Effector memory CD4-positive, alpha-beta T cell (primary cell): ENCODE data around the gene SNRNP200.

Source experiments
- DNase-seq, 3 donors: peaks; one replicate each; pipeline ENCODE4 v3.0.0-alpha.2; 2020
- H3K27ac ChIP-seq: 2 replicates; pipeline ENCODE4 v1.7.0; 2013; ENCODE audit warnings: mild to moderate bottlenecking, low read length, moderate library complexity; ENCODE audit not compliant: insufficient read depth, poor library complexity, severe bottlenecking
- H3K27me3 ChIP-seq: replicated peaks from 2 replicates; pipeline ENCODE4 v1.7.0; 2013; ENCODE audit warnings: mild to moderate bottlenecking, low read length; ENCODE audit not compliant: insufficient read depth, control insufficient read depth, poor library complexity, severe bottlenecking
- H3K36me3 ChIP-seq: 2 replicates; pipeline ENCODE4 v1.7.0; 2013; ENCODE audit warnings: mild to moderate bottlenecking, low read length, moderate library complexity; ENCODE audit not compliant: control insufficient read depth, insufficient read depth
- H3K4me1 ChIP-seq: 2 replicates; pipeline ENCODE4 v1.7.0; 2013; ENCODE audit warnings: low read length, mild to moderate bottlenecking; ENCODE audit not compliant: control insufficient read depth, insufficient read depth, poor library complexity, severe bottlenecking
- H3K4me3 ChIP-seq: 2 replicates; pipeline ENCODE4 v1.7.0; 2013; ENCODE audit warnings: low read length, low read depth, mild to moderate bottlenecking; ENCODE audit not compliant: insufficient read depth, poor library complexity, severe bottlenecking
- H3K9me3 ChIP-seq: 2 replicates; pipeline ENCODE4 v1.7.0; 2013; ENCODE audit warnings: mild to moderate bottlenecking, low read length, moderate library complexity; ENCODE audit not compliant: control insufficient read depth
- total RNA-seq, 3 donors: gene quantifications; one replicate each; lab custom pipeline; 2026; lab: John Stamatoyannopoulos, UW

SNRNP200 gene
- 320 to 453 (median 415) reads per million in 3 donors for total RNA-seq

DNA sequence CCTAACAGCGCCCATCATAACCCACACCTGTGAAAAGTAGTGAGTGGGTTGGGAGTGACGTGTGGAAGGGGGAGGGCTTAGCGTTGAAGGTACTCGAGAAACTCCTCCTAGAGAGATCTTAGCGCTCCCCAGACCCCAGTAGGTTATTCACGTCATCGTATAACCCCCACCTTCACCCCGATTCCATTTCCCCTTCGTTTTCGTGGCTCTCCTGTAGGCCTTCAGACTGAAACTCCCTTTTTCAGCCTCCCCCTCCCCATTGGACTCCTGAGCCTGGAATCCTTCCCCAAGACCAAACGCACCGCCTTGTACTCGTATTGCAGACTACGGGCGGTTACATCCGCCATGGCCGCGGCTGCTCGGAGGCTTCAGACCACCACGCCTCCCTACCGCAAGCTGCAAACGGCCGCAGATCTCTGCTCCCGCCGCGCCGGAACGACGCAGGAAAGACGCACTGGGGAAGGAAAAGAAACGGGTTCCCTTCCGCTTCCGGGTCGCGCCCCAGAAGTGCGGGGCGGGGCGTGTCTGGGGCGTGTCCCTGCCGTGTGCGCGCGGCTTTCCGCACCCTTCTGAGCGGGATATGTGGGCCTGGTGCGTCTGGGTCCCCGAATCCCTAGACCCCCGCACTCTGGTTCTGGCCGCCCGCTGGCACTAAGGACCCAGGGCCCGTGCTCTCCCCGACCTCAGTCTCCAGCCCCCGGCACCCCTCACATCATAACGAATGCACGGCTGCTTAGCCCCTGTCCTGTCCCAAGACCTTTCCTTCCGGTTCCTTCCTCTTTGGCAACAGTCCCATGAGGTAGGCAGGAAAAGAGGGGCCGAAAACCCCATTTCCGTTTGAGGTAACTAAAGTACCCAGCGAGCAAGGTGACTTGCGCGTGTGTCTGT, at the start of gene SNRNP200:
Gene SNRNP200, minus strand, starts transcription at position 456 of the 888 bp plus-strand sequence. Its CDS starts 109 bp downstream, at position 347.
- Histone ChIP-seq H3K4me1 (peaks cover 15% of the 10 kb centered on the region), H3K9me3 (no peaks in the 10 kb centered on the region)

DNA sequence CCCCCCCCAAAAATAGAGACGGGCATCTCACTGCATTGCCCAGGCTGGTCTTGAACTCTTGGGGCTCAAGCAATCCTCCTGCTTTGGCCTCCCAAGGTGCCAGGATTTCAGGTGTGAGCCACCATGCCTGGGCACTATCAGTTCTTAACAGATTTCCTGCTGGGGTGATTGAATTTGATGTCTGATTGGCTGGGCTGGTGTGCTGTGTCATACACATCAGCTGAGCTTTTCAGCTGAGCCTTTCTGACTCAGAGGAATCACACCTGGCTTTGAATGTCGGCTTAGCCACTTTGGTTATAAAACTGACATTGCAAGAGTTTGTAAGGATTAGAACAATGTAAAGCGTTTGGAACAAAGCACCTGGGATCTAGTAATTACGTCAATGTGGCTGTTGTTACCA, 49.1 kb upstream of the SNRNP200 start:
- H3K36me3 ChIP-seq: no peaks in the 10 kb centered on the region
- H3K27ac ChIP-seq: no peak overlapping the region

More for the DNA sequence above, at the start of gene SNRNP200:
- Histone ChIP-seq H3K27me3 (no peaks in the 10 kb centered on the region), H3K27ac (peak within 1 kb of the TSS; percentile 99), H3K36me3 (peaks cover 42% of the 10 kb centered on the region), H3K4me3 (peak within 1 kb of the TSS; percentile 94)
- peak; percentile 87 to 89 (median 89) for DNase-seq

DNA sequence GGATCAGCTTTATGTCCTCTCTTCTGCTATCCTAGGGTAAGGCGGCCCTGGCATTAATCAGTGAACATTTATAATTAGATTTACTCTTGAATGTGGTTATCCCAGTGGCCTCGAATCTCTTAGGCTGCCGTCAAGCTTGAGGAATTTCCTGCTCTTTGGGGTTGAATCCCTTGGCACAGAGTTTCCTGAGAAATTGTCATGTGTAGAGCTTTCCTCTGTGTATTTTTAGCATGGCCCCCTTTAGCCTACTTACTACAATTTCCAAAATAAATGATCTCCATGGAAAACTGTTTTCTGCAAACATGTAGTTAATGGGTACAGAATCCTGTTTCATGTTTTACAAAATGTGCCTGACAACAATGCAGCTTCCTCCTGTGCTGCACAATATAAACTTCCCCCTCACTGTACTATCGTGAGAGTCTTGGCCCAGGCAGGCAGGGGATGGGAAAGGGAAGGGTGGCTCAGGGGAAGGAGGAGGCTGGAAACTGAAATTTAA, 48.3 kb upstream of the SNRNP200 start:
- H3K9me3 ChIP-seq: no peaks in the 10 kb centered on the region
- H3K4me3 ChIP-seq: no peak overlapping the region
- no peak overlapping the region for H3K27ac ChIP-seq
- no peaks in the 10 kb centered on the region for H3K4me1 ChIP-seq
- DNase-seq: no peak
- no peaks in the 10 kb centered on the region for H3K27me3 ChIP-seq
- no peaks in the 10 kb centered on the region for H3K36me3 ChIP-seq

More for the DNA sequence above, 49.1 kb upstream of the SNRNP200 start:
- Histone ChIP-seq H3K4me1 (peaks cover 1% of the 10 kb centered on the region), H3K27me3 (no peaks in the 10 kb centered on the region), H3K9me3 (no peaks in the 10 kb centered on the region), H3K4me3 (no peak overlapping the region)
- DNase-seq: no peak

DNA sequence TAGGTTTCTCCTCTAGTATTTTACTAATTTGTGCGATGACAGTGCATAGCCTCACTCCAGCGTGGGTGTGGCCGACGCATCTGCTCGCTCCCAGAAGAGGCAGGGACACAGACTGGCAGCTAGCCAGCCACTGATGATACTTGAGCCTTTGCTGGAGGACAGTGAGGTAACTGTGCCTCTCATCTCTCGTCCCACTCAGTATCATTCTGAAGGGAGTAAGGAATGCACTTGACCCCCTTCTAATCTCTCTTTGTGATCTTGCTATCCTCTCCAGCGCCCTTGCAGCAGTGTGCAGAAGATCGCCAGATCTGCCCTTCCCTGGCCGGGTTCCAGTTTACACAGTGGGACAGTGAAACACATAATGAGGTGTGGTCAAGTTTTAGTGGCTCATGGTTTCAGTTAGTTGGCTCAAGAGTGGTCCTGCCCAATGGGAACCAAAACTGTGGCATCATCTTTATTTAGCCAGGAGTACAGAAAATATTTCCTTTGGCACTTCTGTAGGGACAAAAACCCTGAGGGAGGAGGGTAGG, 47.8 kb upstream of the SNRNP200 start:
- Histone ChIP-seq H3K4me3 (no peak overlapping the region), H3K27ac (no peak overlapping the region), H3K36me3 (no peaks in the 10 kb centered on the region), H3K9me3 (no peaks in the 10 kb centered on the region), H3K4me1 (no peaks in the 10 kb centered on the region), H3K27me3 (no peaks in the 10 kb centered on the region)
- DNase-seq: no peak

DNA sequence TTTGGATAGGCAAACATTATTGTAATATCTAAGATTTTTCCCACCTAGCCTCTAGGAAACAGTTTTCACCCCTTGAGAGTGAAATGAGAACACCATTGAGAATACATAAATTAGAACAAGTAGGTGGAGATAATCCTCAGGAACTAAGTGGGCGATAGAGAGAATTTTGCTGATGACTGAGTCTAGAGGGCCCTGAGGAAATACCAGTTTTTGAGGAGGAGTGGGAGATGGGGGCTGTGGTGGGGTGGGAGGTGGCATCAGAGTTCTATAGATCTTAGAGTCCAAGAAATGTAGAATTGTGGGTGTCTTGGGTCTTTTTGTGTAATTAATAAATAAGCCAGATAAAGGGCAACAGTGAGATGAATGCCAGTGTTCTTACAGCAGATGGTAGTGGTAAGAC, 42.0 kb upstream of the SNRNP200 start:
- Histone ChIP-seq H3K27ac (no peak overlapping the region), H3K36me3 (no peaks in the 10 kb centered on the region), H3K9me3 (no peaks in the 10 kb centered on the region), H3K4me1 (peaks cover 26% of the 10 kb centered on the region), H3K4me3 (no peak overlapping the region), H3K27me3 (no peaks in the 10 kb centered on the region)
- DNase-seq: no peak

DNA sequence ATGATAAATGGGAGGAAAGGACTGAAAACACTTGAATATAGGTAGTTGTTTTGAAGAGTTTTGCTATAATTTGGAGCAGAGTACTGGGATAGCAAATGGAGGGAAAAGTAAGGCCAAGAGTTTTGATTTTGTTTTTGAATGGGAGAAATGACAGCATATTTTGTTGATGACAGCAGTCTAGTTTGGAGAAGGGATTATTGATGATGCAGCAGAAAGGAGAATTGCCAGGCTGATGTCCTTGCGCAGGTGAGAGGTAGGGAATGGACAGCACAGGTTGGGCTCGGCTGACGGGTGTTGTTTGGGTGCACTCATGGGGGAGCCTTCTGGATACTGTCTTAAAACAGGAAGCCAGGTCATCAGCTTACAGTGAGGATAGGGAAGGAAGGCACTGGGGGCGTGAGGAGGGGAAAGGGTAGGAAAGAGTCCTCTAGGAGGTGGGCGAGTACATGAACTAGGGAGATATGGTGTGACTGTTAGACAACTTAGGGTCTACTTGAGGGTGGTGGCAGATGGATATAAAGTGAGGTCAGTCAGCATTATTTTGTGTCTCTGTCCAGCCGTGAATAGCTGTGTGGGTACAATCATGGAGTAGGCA, 40.6 kb upstream of the SNRNP200 start:
- no peaks in the 10 kb centered on the region for H3K27me3 ChIP-seq
- no peak for DNase-seq
- peaks cover 38% of the 10 kb centered on the region for H3K4me1 ChIP-seq
- no peaks in the 10 kb centered on the region for H3K36me3 ChIP-seq
- no peaks in the 10 kb centered on the region for H3K9me3 ChIP-seq
- H3K4me3 ChIP-seq: no peak overlapping the region
- no peak overlapping the region for H3K27ac ChIP-seq

DNA sequence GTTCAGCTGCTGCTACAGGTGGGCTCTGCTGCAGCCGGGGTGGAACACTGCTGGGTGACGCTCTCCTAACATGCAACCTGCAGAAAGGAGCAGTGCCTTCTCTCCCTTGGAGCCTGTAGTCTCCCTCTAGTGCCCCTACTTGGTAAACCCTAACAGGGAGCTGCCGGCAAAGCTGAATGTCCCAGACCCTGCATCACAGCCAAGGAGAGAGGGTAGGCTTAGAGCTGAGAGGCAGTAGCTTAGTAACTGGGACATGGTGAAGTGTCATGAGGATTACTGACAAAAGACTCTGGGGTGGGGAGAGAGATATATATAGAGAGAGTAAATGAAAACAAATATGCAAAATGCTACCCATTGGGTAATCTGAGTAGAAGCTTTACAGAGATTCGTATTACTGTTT, 40.1 kb upstream of the SNRNP200 start:
- Histone ChIP-seq H3K36me3 (no peaks in the 10 kb centered on the region), H3K9me3 (no peaks in the 10 kb centered on the region), H3K27me3 (no peaks in the 10 kb centered on the region), H3K4me1 (peaks cover 38% of the 10 kb centered on the region), H3K27ac (no peak overlapping the region), H3K4me3 (no peak overlapping the region)
- DNase-seq: no peak

DNA sequence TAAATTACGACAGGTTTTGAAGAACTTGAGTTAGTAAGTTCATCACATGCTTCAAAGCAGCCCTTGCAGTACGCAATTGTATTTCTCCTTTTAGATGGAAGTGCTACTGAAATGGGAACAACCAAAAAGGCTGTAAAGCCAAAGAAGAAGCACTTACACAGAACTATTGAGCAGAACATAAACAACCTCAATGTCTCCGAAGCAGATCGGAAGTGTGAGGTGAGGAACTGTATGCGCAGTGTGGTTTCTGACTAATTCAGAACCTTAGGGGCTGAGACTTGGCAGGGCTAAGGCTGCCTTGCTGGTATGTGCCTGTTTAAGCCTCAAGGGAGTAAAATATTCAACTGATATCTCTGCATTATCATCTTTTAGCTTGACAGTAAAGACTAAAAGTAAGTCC, 38.7 kb upstream of the SNRNP200 start:
- DNase-seq: peak; percentile 30 to 51 (median 31)
- H3K9me3 ChIP-seq: no peaks in the 10 kb centered on the region
- no peak overlapping the region for H3K4me3 ChIP-seq
- H3K27me3 ChIP-seq: no peaks in the 10 kb centered on the region
- no peaks in the 10 kb centered on the region for H3K36me3 ChIP-seq
- H3K27ac ChIP-seq: peak overlapping the region; percentile 67
- H3K4me1 ChIP-seq: peaks cover 38% of the 10 kb centered on the region

DNA sequence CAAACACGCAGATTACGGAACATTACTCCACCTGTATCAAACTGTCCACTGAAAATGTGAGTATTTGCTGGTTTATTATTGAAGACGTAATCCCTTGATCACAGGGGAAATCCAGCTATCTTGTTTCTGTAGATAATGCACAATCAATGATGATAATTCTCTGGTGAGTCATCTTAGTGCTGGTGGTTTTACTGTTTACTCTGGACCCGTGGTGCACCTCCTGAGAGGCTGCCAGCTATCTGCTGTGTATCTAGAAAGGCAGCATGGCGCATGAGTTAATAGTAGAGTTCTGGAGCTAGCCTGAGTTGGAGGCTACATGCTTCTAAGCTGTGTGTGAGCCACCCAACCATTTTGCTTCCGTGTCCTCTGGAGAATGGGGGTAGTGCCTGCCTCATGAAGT, 36.7 kb upstream of the SNRNP200 start:
- Histone ChIP-seq H3K9me3 (no peaks in the 10 kb centered on the region), H3K27ac (peak overlapping the region; percentile 80), H3K4me1 (peaks cover 38% of the 10 kb centered on the region), H3K27me3 (no peaks in the 10 kb centered on the region), H3K36me3 (no peaks in the 10 kb centered on the region), H3K4me3 (no peak overlapping the region)
- DNase-seq: peak; percentile 26 to 58 (median 40)

DNA sequence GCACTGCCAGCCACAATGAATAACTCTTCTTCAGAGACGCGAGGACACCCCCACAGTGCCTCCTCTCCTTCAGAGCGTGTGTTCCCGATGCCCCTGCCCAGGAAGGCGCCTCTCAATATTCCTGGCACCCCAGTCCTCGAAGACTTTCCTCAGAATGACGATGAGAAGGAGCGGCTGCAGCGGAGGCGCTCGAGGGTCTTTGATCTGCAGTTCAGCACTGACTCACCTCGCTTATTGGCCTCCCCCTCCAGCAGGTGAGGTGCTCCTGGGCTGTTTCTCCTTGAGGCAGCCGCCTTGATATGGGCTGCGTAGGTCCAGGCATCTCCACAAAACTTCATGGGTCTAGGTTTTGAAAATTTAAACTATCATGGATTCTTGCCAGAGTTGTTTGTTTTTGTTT, 36.3 kb upstream of the SNRNP200 start:
- Histone ChIP-seq H3K4me1 (peaks cover 38% of the 10 kb centered on the region), H3K9me3 (no peaks in the 10 kb centered on the region), H3K27me3 (no peaks in the 10 kb centered on the region), H3K4me3 (no peak overlapping the region), H3K27ac (peak overlapping the region; percentile 80), H3K36me3 (no peaks in the 10 kb centered on the region)
- peak in 1 of 3 donors; percentile 31 for DNase-seq
